Stimulated activated CD8-positive, alpha-beta memory T cell treated with anti-CD3 and anti-CD28 coated beads, Interleukin-15, amount 100 ng/mL, for 1 hour (primary cell): Measurements from ENCODE around the gene IL1RAPL2.
"Not testable (repeated sequence)": the region's sequence is repeated elsewhere in the genome, so short reads cannot be mapped to it uniquely, and the experiment has no call there.

Experiments used
- DNase-seq: peaks from one replicate; pipeline ENCODE4 v3.0.0-alpha.2; 2020; ENCODE audit warnings: low read depth

Gene IL1RAPL2

DNA sequence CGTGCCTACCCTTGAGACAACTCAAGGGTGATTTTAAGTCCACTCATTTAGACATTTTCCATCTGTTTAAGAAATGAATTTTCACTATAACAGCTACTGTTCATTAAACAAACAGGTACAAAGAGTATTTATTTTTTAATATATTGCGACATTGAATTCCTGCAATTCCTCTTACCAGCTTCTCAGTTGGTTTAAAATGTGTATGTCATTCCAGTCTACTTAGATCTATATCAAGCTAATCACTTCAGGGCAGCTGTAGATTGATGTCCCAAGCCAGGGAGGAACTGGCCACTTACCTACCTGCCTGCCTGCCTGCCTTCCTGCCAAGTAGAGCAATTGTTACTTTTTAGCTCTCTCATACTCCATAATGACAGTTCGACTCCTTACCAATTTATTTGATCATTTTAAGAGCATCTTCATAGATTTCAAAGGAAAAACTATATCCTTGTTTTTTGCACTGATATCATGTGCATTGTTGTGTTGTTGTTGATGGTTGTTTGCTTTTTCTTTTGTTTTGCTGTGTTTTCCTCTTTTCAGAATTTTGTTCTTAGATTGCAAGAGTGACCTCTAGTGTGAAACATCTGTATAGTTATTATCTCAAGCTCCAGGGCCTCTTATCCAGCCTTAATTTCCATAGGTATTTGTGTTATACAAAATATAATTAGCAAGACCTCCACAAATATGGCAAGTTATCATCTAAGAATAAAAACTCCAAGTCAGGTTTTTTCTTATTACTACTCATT lies 1135.5 kb downstream of the IL1RAPL2 start:
- DNase-seq: no peak

GRCh38 chrX:105703876-105704275 lies 1137.9 kb downstream of the IL1RAPL2 start:
- no peak for DNase-seq

- no peak for DNase-seq
Measured at GRCh38 chrX:105706041-105706440, 1140.0 kb downstream of the IL1RAPL2 start.

- no peak for DNase-seq
Measured at GRCh38 chrX:105711805-105712204, 1145.8 kb downstream of the IL1RAPL2 start.

GRCh38 chrX:105715746-105716145 lies 1149.7 kb downstream of the IL1RAPL2 start:
- no peak for DNase-seq

- DNase-seq: no peak
Measured at GRCh38 chrX:105723966-105724735, 1158.2 kb downstream of the IL1RAPL2 start.

DNA sequence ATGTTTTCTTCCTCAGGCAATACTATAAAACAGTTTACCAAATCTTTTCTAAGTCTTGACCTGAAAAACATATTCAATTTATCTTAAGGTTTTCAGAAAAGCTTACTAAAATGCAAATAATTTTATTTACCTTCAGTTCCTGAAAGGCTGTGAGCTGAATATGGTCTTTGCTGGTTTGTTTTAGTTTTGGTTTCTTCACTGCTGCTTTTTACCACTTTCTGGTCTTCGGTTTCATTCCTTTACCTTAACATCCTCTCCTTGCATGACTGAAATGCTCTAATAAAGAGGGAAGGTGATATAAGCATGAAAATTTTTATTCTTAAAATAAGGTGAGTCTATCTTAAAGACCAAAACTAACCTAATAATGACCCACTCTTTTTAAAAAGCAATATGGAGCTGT lies 1159.2 kb downstream of the IL1RAPL2 start:
- DNase-seq: no peak

- no peak for DNase-seq
Measured at GRCh38 chrX:105738162-105738561, 1172.2 kb downstream of the IL1RAPL2 start.

DNA sequence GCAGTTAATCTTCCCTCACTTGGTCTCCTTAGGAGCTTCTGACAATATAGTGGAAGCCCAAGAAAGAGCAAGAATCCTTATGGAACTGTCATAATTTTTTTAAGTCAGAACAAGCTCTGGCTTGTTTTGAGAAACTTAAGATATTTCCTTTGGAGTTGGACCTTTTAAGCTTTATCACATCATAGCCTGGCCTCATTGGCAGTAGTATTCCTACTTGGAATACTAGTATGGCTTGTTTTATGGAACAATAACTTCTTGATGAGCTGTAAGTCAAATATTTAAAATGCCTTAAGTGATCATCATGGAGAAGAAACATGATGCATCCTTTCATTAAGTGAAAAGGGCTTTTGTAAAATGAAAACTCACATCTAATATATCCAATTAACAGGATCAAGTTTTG lies 1178.3 kb downstream of the IL1RAPL2 start:
- no peak for DNase-seq

DNA sequence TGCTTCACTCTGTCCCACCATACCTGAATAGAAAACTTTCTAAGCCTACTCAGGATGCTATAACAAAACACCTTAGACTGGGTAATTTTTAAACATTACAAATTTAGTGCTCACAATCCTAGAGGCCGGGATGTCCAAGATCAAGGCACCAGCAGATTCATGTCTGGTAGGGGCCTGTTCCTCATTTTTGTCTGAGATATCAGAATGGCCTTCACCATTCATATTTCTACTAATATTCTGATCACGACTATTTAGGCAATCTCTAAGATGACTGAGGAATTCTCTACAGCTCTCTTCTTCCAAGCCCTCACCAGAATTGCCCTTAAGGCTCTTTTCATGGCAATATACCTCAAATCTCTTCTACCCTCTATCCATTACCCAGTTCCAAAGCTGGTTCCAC lies 1178.9 kb downstream of the IL1RAPL2 start:
- DNase-seq: no peak

DNA sequence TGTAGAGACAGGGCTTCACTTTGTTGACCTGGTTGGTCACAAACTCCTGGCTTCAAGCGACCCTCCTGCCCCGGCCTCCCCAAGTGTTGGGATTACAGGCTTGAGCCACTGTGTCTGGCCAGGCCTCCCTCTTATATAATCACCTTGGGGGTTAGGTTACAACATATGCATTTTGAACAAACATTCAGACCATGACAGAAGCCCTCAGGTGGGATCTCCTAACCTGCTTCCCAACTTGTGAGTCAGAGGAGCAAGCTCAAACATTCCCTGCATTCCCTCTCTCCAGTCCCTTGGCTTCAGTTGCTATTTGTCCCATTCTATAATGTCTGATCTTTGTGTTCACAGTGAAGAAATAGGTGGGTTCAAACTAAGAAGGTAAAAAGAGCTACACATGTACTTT lies 1179.9 kb downstream of the IL1RAPL2 start:
- DNase-seq: no peak

DNA sequence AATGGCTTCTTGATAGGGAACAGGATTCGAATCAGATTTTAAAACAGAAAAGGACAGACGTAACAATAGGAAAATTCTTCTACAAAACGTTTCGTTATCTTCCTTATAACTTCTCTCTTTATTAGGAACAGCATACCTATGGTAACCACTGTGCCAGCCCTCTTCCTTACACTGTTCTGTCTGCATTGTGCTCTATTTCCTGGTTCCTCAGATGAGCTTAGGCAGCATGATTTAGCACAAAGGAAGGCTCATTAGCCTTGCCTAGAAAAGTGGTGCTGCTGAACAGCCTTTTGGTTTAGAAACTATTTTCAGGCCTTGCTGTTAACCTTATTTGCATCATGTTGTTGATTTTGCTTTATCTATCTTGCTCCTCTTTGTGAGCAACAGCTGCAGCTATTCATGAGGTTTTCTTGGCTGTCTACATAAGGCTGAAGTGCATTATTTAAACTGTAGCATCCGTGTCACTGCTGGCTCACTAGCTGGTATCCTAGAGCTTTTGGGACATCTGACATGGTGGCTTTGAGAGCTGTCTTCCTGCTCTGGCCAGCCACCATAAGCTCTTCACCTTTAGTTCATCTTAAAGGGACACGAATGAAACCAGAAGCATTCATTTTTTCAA lies 1186.4 kb downstream of the IL1RAPL2 start:
- no peak for DNase-seq

DNA sequence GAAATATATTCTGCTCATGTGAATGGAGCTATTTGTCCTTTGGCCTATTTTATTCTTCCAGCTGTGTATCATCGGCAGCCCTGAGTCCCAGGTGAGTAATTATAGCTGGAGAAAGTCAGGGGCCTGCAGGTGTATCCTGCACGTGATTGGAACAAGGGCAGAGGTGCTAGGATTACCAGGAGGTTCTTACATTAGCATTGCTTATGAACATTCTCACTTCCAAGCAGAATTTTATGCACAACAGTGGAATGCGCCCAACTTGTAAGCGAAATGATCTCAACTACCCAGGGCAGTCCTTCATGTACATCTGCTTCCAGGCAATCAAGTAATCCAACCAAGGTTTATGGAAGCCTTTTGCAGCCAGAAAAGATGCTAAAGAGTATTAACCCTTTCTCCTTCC lies 1187.4 kb downstream of the IL1RAPL2 start:
- no peak for DNase-seq

GRCh38 chrX:105754286-105754964 lies 1188.4 kb downstream of the IL1RAPL2 start:
- no peak for DNase-seq

GRCh38 chrX:105755109-105755508 lies 1189.1 kb downstream of the IL1RAPL2 start:
- no peak for DNase-seq

DNA sequence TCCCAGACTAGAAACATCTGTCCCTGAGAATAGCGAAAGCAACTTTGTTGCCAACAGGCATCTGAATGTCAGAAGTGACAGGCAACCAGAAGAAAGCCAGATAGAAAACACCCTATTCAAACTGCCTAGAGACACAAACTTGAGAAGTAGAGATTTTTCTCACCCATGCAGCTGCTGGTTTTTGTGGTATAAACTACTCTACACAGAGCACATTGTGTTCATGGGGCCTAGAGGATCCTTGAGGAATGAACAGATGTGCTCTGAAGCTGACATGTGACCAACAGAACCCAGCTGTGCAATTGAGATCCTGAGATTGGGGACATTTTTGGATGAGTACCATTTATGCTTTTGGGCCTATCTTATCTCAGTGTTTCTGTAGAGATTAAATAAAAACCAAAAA lies 1192.8 kb downstream of the IL1RAPL2 start:
- DNase-seq: no peak

GRCh38 chrX:105759598-105759997 lies 1193.6 kb downstream of the IL1RAPL2 start:
- no peak for DNase-seq

DNA sequence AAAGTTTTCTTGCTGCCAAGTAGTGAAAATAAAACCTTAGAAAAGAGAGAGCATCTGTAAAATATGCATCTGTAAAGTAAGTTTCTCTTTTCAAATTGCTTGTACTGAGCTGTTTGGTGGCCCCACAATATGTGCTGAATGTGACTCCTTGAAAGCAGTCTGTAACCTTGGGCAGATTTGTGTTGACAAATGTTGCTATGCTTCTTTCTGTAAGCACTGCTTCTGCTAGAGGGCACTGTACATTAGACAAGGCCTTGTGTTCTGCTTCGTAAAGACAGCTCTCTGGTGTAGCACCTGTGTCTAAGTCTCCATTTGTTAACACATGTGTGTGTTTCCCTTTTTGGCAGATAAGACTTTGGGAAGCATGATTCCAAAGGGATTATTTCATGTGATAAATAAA lies 1199.7 kb downstream of the IL1RAPL2 start:
- no peak for DNase-seq

- no peak for DNase-seq
Measured at GRCh38 chrX:105773801-105774200, 1207.8 kb downstream of the IL1RAPL2 start.

DNA sequence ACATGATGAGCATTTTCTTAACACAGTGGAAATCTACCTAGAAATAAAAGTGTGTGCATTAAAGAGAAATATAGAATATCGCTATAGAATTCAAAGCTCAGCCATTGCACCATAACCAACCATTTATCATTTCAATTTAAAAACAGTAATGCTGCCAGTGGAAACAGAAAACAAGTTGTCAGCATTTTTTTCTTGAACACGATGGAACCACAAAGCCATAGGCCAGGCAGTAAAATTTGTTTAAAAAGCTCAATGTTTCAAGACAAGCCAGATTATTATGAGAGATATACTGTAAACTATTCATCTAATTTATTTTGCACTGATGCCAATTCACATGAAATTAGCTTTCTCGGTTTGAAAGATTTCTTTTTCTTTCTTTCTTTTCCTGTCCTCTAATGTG lies 1209.7 kb downstream of the IL1RAPL2 start:
- no peak for DNase-seq

DNA sequence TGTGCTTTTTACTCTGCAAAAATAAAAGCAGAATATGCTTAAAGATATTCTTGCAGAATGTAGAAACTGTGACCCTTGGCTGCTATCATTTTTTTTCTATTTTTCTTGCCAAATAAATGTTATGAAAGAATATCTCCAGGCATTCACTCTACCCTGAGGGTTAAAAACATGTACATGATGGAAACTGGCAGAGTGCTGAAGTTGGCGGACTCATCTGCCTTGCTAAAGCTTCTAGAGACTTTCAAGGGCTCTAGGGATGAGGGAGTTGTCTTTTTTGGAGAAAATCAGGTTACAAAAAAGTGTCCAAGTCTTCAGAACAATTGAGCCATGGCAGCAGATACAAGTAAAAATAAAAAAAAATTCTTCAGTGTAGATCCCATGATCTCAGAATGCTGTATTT lies 1215.8 kb downstream of the IL1RAPL2 start:
- DNase-seq: no peak

DNA sequence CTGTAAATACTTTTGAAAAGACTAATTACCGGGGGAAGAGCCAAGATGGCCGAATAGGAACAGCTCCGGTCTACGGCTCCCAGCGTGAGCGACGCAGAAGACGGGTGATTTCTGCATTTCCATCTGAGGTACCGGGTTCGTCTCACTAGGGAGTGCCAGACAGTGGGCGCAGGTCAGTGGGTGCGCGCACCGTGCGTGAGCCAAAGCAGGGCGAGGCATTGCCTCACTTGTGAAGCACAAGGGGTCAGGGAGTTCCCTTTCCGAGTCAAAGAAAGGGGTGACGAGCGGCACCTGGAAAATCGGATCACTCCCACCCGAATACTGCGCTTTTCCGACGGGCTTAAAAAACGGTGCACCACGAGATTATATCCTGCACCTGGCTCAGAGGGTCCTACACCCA lies 1230.9 kb downstream of the IL1RAPL2 start:
- not testable (repeated sequence) for DNase-seq

- no peak for DNase-seq
Measured at GRCh38 chrX:105803891-105804290, 1237.9 kb downstream of the IL1RAPL2 start.
